DND-41 (cell line): Measurements from ENCODE around the gene SMIM35.
"Not testable (repeated sequence)": the region's sequence is repeated elsewhere in the genome, so short reads cannot be mapped to it uniquely, and the experiment has no call there.

Experiments
- ATAC-seq: fragments of 200-7000 bp; cut with Tn5 transposase; 3 replicates; pipeline ENCODE4 v1.9.1; 2021; ENCODE audit warnings: low read depth; ENCODE audit not compliant: insufficient read depth
- DNase-seq: peaks from one replicate; pipeline ENCODE4 v3.0.0-alpha.2; 2020
- H2AFZ ChIP-seq: 2 replicates; pipeline ENCODE4 v1.6.0; 2012; ENCODE audit warnings: low read depth, low read length
- H3K27ac ChIP-seq: 2 replicates; pipeline ENCODE4 v1.5.1; 2012; ENCODE audit warnings: low read length, inconsistent platforms
- H3K27me3 ChIP-seq: fragments of 200-600 bp; sonication (generic); 2 replicates; pipeline ENCODE4 v1.6.0; 2012; ENCODE audit warnings: low read length, mild to moderate bottlenecking, inconsistent platforms; ENCODE audit not compliant: insufficient read depth, poor library complexity
- H3K36me3 ChIP-seq: 2 replicates; pipeline ENCODE4 v1.5.1; 2012; ENCODE audit warnings: low read length, inconsistent platforms; ENCODE audit not compliant: insufficient read depth
- H3K4me1 ChIP-seq: 2 replicates; pipeline ENCODE4 v1.5.1; 2012; ENCODE audit warnings: mild to moderate bottlenecking, low read length; ENCODE audit not compliant: insufficient read depth
- H3K4me2 ChIP-seq: 2 replicates; pipeline ENCODE4 v1.6.0; 2012; ENCODE audit warnings: mild to moderate bottlenecking, moderate library complexity, low read length, inconsistent platforms; ENCODE audit not compliant: insufficient read depth
- H3K4me3 ChIP-seq, 2 experiments: fragments of 200-600 bp in 1 of 2; shearing (Covaris generic) in 1 of 2; 2 replicates each; pipeline ENCODE4 v1.5.1; 2012 to 2016; ENCODE audit warnings: inconsistent platforms in 2 of 2, low read length in 2 of 2, mild to moderate bottlenecking in 2 of 2, low read depth in 1 of 2, moderate library complexity in 1 of 2
- H3K79me2 ChIP-seq: 2 replicates; pipeline ENCODE4 v1.6.0; 2012; ENCODE audit warnings: low read length, inconsistent platforms; ENCODE audit not compliant: insufficient read depth
- H3K9ac ChIP-seq: 2 replicates; pipeline ENCODE4 v1.6.0; 2012; ENCODE audit warnings: low read depth, mild to moderate bottlenecking, inconsistent platforms, low read length, moderate library complexity
- H3K9me3 ChIP-seq: 2 replicates; pipeline ENCODE4 v1.5.1; 2012; ENCODE audit warnings: low read length, moderate library complexity, mild to moderate bottlenecking, inconsistent platforms; ENCODE audit not compliant: insufficient read depth, severe bottlenecking
- H4K20me1 ChIP-seq: 2 replicates; pipeline ENCODE4 v1.6.0; 2012; ENCODE audit warnings: low read length; ENCODE audit not compliant: insufficient read depth
- EZH2 ChIP-seq: IDR thresholded peaks from 3 replicates; pipeline ENCODE4 v1.6.1; 2012; ENCODE audit warnings: borderline replicate concordance, low read depth, mild to moderate bottlenecking, moderate library complexity, low read length, inconsistent platforms; ENCODE audit not compliant: severe bottlenecking
- TF ChIP-seq, protein P1 (sequence below): IDR thresholded peaks from 2 replicates; pipeline ENCODE4 v1.5.1; 2012; ENCODE audit warnings: borderline replicate concordance, low read length, moderate library complexity, mild to moderate bottlenecking; ENCODE audit not compliant: poor library complexity, severe bottlenecking; ENCODE audit errors: extremely low read depth

Gene SMIM35

DNA sequence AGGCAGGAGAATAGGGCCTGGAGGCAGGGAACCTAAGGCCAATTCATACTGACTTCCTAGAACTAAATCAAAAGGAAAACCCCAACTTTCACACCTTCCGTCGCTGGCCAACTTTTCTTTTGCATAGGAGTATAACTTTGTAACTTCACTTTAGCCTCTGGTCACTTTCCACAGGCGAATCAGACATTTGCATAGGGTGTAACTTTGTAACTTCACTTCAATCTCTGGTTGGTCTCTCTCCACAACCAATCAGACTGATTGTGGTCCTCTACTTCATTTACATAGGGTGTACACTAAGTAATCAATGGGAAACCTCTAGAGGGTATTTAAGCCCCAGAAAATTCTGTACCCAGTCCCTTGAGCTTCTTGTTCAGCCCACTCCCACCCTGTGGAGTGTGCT is 21.4 kb downstream of the SMIM35 start:
- H3K79me2 ChIP-seq = no peaks in the 10 kb centered on the region
- TF ChIP-seq, protein P1, sequence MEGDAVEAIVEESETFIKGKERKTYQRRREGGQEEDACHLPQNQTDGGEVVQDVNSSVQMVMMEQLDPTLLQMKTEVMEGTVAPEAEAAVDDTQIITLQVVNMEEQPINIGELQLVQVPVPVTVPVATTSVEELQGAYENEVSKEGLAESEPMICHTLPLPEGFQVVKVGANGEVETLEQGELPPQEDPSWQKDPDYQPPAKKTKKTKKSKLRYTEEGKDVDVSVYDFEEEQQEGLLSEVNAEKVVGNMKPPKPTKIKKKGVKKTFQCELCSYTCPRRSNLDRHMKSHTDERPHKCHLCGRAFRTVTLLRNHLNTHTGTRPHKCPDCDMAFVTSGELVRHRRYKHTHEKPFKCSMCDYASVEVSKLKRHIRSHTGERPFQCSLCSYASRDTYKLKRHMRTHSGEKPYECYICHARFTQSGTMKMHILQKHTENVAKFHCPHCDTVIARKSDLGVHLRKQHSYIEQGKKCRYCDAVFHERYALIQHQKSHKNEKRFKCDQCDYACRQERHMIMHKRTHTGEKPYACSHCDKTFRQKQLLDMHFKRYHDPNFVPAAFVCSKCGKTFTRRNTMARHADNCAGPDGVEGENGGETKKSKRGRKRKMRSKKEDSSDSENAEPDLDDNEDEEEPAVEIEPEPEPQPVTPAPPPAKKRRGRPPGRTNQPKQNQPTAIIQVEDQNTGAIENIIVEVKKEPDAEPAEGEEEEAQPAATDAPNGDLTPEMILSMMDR = no peak
- no peak for TF ChIP-seq EZH2
- no peaks in the 10 kb centered on the region for H3K27me3 ChIP-seq
- DNase-seq (no peak), ATAC-seq (no peak)
- H3K36me3 ChIP-seq = no peaks in the 10 kb centered on the region
- H3K4me3 ChIP-seq = no peak overlapping the region
- no peaks in the 10 kb centered on the region for H3K9me3 ChIP-seq
- H2AFZ ChIP-seq = no peak overlapping the region
- H3K9ac ChIP-seq = no peak overlapping the region
- no peak overlapping the region for H3K27ac ChIP-seq
- H4K20me1 ChIP-seq = no peaks in the 10 kb centered on the region
- no peaks in the 10 kb centered on the region for H3K4me1 ChIP-seq
- no peak overlapping the region for H3K4me2 ChIP-seq

DNA sequence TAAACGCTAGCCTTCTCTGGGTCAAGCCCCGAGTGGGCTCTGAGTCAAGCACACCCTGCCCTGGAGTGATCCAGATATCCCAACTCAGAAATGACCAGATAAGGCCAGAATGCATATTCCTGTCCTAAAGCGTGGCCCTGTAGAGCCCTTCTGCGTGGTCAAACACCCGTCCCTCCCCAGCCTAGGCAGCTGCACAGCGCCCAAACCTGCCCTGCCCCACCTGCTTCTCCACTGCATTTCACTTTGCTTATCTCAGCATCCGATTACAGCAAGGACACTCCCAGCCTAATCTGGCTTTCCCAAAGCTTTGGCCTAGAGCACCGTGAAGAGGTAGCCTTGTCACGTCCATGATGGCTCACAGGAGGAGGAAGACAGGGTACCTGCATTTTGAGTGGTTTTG is 21.8 kb downstream of the SMIM35 start:
- H3K4me3 ChIP-seq = no peak overlapping the region
- H3K36me3 ChIP-seq = no peaks in the 10 kb centered on the region
- no peak overlapping the region for H3K4me2 ChIP-seq
- no peaks in the 10 kb centered on the region for H3K27me3 ChIP-seq
- no peaks in the 10 kb centered on the region for H4K20me1 ChIP-seq
- ATAC-seq (no peak), DNase-seq (no peak)
- no peak overlapping the region for H3K9ac ChIP-seq
- no peak overlapping the region for H3K27ac ChIP-seq
- H3K79me2 ChIP-seq = no peaks in the 10 kb centered on the region
- no peaks in the 10 kb centered on the region for H3K4me1 ChIP-seq
- TF ChIP-seq, protein P1 = no peak
- no peak for TF ChIP-seq EZH2
- no peak overlapping the region for H2AFZ ChIP-seq
- no peaks in the 10 kb centered on the region for H3K9me3 ChIP-seq

DNA sequence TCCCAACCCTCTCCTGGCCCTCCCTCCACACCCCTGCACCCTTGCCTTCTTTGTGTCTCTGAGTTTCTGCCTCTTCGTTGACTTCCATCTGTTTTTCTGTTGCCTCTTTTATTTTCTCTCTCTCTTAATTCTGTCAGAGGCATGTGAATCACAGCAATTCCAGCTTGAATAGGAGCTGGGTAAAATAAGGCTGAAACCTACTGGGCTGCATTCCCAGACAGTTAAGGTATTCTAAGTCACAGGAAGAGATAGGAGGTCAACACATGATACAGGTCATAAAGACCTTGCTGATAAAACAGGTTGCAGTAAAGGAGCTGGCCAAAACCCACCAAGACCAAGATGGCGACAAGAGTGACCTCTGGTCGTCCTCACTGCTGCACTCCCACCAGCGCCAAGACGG is 24.1 kb downstream of the SMIM35 start:
- not testable (repeated sequence) for ATAC-seq, H2AFZ ChIP-seq, H3K79me2 ChIP-seq, H3K27me3 ChIP-seq, H3K4me3 ChIP-seq, H3K9me3 ChIP-seq, H3K36me3 ChIP-seq, H3K9ac ChIP-seq, H3K4me2 ChIP-seq, H3K27ac ChIP-seq, H4K20me1 ChIP-seq, H3K4me1 ChIP-seq, DNase-seq

DNA sequence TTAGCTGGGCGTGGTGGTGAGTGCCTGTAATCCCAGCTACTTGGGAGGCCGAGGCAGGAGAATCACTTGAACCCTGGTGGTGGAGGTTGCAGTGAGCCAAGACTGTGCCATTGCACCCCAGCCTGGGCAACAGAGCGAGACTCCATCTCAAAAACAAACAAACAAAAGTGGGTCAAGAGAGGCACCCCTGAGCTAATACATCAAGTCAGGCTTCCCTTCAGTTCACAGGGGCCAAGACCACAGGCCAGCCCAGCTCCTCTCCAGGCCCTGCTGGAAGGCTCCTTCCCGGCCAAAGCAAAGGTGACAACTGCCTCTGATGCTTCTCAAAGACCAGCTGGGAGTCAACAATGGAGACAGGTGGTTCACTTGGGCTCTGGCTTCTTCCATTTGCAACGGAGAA is 24.6 kb downstream of the SMIM35 start:
- not testable (repeated sequence) for H3K27ac ChIP-seq, H4K20me1 ChIP-seq, H3K79me2 ChIP-seq, H2AFZ ChIP-seq, H3K9me3 ChIP-seq, H3K36me3 ChIP-seq, H3K4me3 ChIP-seq, H3K4me2 ChIP-seq, ATAC-seq, H3K9ac ChIP-seq, H3K27me3 ChIP-seq, DNase-seq, H3K4me1 ChIP-seq
